IPS DF 19.7 (cell line): ENCODE measurements around the gene SLC19A2.
A peak's percentile ranks its signal among the peaks of the same experiment; 100 is the strongest.
"Not testable (repeated sequence)": the region's sequence is repeated elsewhere in the genome, so short reads cannot be mapped to it uniquely, and the experiment has no call there.

ENCODE experiments used
- DNase-seq: peaks from one replicate; pipeline ENCODE4 v3.0.0-alpha.2; 2013; ENCODE audit warnings: low read depth, low spot score

Gene SLC19A2

DNA sequence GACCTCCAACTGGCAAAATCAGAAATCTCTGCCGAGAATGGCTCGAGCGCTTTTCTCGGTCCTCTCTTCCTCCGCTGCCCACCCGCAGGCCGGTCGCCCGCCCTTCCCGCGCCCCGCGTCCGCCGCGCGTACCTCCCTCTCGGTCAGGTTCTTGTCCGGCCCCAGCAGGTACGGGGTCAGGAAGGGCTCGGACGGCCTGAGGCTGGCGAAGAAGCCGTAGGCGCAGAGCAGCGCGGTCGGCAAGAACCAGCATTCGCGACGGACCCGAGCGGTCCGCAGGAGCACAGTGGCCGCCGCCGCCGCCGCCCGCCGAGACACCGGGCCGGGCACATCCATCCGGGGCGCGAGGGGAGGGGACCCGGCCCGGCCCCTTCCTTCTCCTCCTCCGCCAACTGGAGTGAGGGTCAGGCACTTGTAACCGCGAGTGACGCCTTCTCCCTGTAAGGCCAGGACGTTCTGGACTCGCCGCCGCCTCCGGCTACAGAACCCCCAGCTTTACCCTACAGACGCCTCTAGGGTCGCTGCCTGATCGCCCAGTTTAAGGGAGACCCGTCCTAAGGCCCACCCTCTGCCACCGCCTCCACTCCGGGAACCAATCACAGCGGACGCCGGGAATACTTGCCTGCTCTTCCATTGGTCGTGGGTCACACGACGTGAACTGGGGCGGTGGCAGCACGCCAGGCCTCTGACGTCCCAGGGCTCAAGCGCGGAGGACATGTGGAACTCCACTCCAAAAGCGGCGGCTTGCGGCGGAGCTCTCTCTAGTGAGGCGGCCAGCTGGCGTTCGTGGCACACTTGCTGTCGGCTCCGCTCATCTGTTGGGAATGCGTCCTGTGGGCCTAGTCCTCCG lies at the start of gene SLC19A2:
Gene SLC19A2, minus strand, starts transcription at position 514 of the 850 bp plus-strand sequence. Its CDS starts 178 bp downstream, at position 336.
- peak; percentile 94 for DNase-seq

DNA sequence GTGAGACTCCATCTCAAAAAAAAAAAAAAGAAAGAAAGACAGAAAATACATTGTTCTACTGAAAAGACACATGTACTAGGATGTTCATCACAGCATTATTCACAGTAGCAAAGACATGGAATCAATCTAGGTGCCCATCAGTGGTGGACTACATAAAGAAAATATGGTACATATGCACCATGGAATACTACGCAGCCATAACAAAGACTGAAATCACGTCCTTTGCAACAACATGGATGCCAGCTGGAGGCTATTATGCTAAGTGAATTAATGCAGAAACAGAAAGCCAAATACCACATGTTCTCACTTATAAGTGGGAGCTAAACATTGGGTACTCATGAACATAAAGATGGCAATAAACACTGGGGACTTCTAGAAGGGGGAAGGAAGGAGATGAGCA lies 48.9 kb upstream of the SLC19A2 start:
- no peak for DNase-seq

DNA sequence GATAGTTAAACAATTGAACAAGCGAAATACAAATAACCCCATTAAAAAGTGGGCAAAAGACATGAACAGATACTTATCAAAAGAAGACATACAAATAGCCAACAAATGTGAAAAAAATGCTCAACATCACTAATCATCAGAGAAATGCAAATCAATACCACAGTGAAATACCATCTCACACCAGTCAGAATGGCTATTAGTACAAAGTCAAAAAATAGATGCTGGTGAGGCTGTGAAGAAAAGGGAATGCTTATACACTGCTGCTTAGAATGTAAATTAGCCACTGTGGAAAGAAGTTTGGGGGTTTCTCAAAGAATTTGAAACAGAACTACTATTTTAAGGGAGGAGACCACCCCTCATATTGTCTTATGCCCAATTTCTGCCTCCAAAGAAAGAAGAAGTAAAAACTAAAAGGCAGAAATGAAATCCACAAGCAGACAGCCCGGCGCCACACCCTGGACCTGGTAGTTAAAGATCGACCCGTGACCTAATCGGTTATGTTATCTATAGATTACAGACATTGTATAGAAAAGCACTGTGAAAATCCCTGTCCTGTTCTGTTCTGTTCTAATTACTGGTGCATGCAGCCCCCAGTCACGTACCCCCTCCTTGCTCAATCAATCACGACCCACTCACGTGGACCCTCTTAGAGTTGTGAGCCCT lies 47.9 kb upstream of the SLC19A2 start:
- not testable (repeated sequence) for DNase-seq

- no peak for DNase-seq
Measured at GRCh38 chr1:169530448-169530847, 44.7 kb upstream of the SLC19A2 start.

DNA sequence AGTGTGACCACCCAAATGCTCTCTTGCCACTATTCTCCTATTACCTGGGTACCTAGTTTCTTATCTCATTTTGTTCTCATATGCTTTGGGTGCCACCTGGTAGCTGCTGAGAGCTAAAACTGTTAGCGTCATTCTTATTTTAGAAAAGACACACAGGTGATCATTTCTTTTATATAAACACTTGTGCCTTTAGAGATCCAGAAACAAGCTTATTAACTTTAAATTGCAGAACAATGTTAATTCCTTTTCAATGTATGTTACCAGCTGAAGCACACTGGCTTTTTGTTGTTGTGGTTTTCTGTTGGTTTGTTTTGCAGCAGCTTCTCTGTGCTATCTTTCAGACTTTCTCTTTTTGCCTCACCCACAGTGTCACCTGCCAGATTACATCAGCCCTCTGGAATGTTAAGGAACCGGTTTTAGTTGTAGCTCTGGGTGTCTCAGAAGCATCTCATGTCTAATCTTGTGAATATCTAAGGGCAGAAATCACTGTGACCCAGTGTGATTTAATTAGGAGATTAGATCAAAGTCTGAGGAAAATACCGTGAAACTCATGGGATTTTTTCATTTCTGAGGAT lies 43.4 kb upstream of the SLC19A2 start:
- DNase-seq: peak; percentile 77

DNA sequence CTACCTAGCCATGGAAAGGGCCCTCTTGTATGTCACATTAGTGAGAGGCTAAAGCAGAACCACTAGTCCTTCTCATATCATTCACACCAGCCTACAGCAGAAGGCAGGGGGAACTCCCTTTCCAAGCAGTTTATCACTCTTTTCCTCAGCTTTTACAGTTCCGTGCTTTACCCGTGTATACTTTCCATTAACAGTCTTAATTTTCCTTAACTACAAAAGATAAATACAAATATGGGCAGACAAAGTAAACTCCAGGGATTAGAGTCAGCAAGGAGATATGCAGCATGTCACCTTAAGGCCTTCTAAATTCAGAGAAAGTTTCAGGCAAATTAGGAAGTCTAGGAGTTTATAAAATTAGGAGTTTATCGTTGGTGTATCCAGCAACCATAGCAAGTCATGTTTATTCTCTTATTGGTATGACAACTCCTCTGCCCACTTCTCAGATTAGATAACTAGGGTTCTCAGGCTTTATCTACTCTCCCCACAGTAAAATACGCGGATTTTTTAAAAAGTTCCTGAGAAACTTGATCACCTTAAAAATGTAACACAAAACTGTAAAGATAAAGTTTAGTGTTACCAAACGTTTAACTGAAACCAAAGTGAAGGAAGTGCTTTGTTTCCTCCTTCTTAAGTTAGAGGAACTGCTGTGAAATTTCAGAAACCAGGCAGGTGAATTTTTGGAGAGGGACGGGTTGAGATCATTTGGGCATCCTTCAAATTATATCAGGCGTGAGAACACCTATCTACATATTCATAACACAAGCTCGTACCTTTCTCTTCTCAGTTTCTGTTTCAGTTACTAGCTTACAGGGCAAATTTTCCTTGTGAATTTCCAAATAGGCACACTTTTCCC lies 42.7 kb upstream of the SLC19A2 start:
- DNase-seq: no peak

GRCh38 chr1:169527451-169528214 lies 41.9 kb upstream of the SLC19A2 start:
- DNase-seq: no peak

DNA sequence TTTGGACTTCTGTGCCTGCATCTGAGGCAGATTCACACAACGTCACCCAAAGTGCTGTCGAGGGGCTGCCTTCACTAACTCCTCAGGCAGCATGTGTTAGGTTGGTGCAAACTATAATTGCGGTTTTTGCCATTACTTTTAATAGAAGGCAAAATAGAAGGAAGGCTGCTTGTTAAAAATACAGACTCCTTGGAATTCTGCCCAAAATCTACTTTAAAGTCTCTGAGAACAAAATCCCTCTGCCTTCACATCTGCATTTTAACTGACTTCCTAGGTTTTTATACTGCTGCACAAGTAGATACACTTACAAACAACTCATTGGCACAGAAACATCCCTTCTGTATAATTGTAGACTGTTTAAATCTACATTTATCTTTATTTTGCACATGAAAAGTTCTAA lies 41.3 kb upstream of the SLC19A2 start:
- no peak for DNase-seq

GRCh38 chr1:169526120-169526832 lies 40.5 kb upstream of the SLC19A2 start:
- DNase-seq: no peak

DNA sequence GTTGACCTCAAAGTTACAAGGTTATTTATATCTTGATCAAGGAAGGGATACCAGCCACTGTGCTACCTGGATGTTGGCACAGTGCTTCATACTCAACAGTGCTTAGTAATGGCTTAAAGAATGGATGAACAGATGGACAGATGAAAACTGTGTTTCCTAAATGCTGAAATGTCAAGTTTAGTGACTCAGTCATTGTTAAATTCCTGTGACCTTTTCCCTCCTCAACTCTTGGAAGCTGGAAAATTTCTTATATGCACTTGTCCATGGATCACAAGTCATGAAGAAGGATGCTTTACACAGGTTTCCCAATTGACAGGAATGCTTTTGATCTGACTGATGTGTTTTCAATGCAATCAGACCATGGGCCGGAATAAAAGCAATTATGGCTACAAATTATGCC lies 39.6 kb upstream of the SLC19A2 start:
- no peak for DNase-seq

DNA sequence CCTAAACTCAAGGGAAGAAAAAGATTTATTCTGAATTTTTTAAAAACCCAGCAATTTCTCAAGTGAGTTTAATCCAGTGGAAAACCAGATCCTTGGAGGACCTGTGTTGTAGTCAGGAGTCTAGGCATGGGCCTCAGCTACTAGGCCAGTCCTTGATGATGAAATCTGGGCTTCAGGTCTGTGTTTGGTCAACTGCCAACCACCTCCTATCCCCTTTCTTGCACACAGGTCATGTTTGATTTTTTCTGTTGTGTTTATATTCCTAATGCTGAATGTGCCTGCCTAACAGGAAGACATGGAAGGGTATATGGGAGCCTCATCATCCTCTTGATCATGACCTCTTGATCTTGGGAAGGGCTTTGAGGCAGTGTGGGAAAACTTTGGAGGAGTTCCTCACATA lies 38.2 kb upstream of the SLC19A2 start:
- no peak for DNase-seq

DNA sequence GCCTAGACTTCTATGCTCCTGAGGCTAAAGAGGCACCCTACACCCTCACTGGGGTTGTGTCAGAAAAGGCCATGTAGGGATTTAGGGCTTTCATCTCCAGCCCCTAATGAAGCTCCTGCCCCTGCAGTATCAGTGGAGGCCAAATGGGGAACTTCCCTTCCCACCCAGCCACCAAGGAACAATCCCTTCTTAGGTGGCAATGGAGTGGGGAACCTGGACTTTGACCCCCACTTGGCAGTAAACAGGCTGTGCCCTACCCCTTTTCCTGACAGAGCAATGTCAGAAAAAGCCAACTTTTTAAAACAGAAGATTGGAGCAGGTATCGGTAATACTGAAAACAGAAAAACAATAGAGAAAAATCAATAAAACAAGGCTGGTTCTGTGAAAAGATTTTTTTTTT lies 35.5 kb upstream of the SLC19A2 start:
- no peak for DNase-seq

- no peak for DNase-seq
Measured at GRCh38 chr1:169517558-169518186, 31.9 kb upstream of the SLC19A2 start.

GRCh38 chr1:169515641-169516040 lies 29.9 kb upstream of the SLC19A2 start:
- no peak for DNase-seq

- DNase-seq: no peak
Measured at GRCh38 chr1:169514566-169515270, 29.0 kb upstream of the SLC19A2 start.

DNA sequence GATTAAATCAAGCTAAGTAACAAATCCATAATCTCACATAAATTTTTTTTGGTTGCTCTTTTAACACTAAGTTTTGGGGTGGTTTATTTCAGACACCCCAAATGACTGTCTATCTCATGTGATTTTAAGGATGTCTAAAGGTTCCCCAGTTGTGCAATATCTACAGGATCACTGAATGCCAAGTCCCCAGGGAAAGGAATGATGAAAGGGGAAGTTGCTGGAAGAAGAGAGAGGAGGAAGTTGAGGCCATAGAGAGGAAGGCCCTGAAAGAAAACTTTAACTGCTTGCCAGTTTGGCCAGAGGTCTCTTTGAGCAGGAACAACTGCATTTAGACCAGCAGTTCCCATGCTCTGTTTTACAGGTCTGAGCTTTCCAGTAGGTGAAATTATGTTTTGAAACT lies 27.5 kb upstream of the SLC19A2 start:
- DNase-seq: no peak

GRCh38 chr1:169511316-169512005 lies 25.7 kb upstream of the SLC19A2 start:
- no peak for DNase-seq

- DNase-seq: no peak
Measured at GRCh38 chr1:169510060-169510459, 24.3 kb upstream of the SLC19A2 start.

DNA sequence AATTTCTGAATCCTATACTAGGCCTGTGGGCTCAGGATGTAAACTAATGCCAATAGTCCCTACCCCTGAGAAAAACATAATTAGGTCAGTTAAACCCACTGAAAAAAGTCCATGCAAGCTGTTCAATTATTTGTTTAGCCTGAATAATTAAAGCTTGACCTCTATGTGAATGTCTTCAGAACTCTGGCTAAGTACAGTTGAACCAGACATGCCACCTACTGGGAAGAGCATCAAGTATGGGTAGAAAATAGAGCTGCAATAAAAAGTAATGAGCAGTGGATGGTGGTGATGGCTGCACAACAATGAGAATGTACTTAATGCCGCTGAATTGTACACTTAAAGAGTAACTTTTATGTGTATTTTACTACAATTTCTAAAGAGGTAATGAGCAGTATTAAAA lies 23.6 kb upstream of the SLC19A2 start:
- DNase-seq: no peak
